HEK293 (cell line): Measurements from ENCODE around the gene CFH.
"Not testable (repeated sequence)": the region's sequence is repeated elsewhere in the genome, so short reads cannot be mapped to it uniquely, and the experiment has no call there.

ENCODE experiments used
- ATF2 ChIP-seq: fragments of 450-650 bp; formaldehyde crosslinking; IDR thresholded peaks from 2 replicates; pipeline ENCODE4 v1.5.1; 2016; ENCODE audit warnings: missing biosample characterization, missing genetic modification characterization, low read depth
- PRDM10 ChIP-seq: fragments of 450-650 bp; formaldehyde crosslinking; IDR thresholded peaks from 2 replicates; pipeline ENCODE4 v1.5.1; 2016; ENCODE audit warnings: missing biosample characterization, missing genetic modification characterization
- TCF7L2 ChIP-seq: IDR thresholded peaks from 2 replicates; pipeline ENCODE4 v1.6.1; 2011; ENCODE audit warnings: low read depth, mild to moderate bottlenecking, inconsistent platforms, low read length, moderate library complexity, borderline replicate concordance
- WT1 ChIP-seq: fragments of 450-650 bp; formaldehyde crosslinking; IDR thresholded peaks from 2 replicates; pipeline ENCODE4 v1.5.1; 2016; ENCODE audit warnings: missing biosample characterization, missing genetic modification characterization
- ZBTB8A ChIP-seq: fragments of 450-650 bp; formaldehyde crosslinking; IDR thresholded peaks from 2 replicates; pipeline ENCODE4 v1.5.1; 2016; ENCODE audit warnings: missing biosample characterization, missing genetic modification characterization
- ZEB2 ChIP-seq: fragments of 450-650 bp; formaldehyde crosslinking; IDR thresholded peaks from 2 replicates; pipeline ENCODE4 v1.5.1; 2016; ENCODE audit warnings: missing biosample characterization, missing genetic modification characterization
- ZNF146 ChIP-seq: fragments of 450-650 bp; formaldehyde crosslinking; IDR thresholded peaks from 2 replicates; pipeline ENCODE4 v1.5.1; 2016; ENCODE audit warnings: missing biosample characterization, missing genetic modification characterization
- ZNF521 ChIP-seq: fragments of 450-650 bp; formaldehyde crosslinking; IDR thresholded peaks from 2 replicates; pipeline ENCODE4 v1.5.1; 2017; ENCODE audit warnings: missing biosample characterization, mild to moderate bottlenecking, missing genetic modification characterization
- ZNF768 ChIP-seq: fragments of 450-650 bp; formaldehyde crosslinking; IDR thresholded peaks from 2 replicates; pipeline ENCODE4 v1.5.1; 2018; ENCODE audit warnings: missing biosample characterization, mild to moderate bottlenecking, missing genetic modification characterization
- ZNF830 ChIP-seq: fragments of 450-650 bp; IDR thresholded peaks from 2 replicates; pipeline ENCODE4 v1.5.0; 2018; ENCODE audit warnings: missing biosample characterization, missing genetic modification characterization, low read depth, mild to moderate bottlenecking, moderate library complexity
- TF ChIP-seq, protein P1 (sequence below): fragments of 450-650 bp; formaldehyde crosslinking; IDR thresholded peaks from 2 replicates; pipeline ENCODE4 v1.5.1; 2016; ENCODE audit warnings: missing biosample characterization, missing genetic modification characterization
- TF ChIP-seq, protein P2 (sequence below): fragments of 450-650 bp; formaldehyde crosslinking; conservative IDR thresholded peaks from 2 replicates; pipeline ENCODE4 v1.5.1; 2016; ENCODE audit warnings: low read depth, missing biosample characterization, missing genetic modification characterization
- TF ChIP-seq, protein P3 (sequence below): fragments of 450-650 bp; formaldehyde crosslinking; IDR thresholded peaks from 2 replicates; pipeline ENCODE4 v1.5.1; 2016; ENCODE audit warnings: missing biosample characterization, missing genetic modification characterization

DNA sequence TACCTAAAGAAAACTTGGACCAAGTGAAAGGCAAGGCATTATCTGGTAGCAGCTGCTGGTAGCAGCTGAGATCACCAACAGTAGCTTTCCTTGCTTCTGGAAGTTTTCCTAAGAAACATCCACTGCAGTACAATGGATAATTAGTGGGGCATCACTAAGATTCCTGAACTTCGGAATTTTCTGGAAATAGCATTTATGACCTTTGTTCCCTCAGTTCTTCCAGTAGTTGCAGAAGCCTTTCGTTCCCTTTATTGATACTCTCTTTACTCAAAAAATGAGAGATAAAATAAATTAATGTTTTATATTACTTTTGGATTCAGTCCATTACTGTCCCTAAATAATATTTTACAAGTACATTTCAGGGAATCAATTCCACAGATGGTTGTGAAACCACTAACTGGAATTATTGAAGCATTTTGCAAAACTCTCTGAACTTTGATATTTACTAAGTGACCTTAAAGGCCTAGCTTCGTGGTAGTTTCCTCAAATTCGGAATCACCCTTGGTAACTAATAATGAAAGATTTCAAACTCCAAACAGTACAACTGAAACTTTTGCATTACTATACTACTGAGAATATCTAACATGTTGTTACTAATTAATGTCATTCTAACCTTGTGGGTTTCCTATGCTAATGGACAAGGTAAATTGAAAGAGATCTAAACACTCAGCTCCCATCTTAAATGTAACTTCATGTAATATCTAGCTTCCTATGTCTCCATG is 113.3 kb downstream of the CFH start:
- TF ChIP-seq PRDM10; ZNF521 (tag by site-specific recombination); ZNF830 (tag by site-specific recombination); TCF7L2; ZEB2 (tag by site-specific recombination); WT1; ATF2 (tag by site-specific recombination); ZBTB8A (tag by site-specific recombination); ZNF768 (tag by site-specific recombination); ZNF146 (tag by site-specific recombination): not testable (repeated sequence)
- TF ChIP-seq, protein P1, sequence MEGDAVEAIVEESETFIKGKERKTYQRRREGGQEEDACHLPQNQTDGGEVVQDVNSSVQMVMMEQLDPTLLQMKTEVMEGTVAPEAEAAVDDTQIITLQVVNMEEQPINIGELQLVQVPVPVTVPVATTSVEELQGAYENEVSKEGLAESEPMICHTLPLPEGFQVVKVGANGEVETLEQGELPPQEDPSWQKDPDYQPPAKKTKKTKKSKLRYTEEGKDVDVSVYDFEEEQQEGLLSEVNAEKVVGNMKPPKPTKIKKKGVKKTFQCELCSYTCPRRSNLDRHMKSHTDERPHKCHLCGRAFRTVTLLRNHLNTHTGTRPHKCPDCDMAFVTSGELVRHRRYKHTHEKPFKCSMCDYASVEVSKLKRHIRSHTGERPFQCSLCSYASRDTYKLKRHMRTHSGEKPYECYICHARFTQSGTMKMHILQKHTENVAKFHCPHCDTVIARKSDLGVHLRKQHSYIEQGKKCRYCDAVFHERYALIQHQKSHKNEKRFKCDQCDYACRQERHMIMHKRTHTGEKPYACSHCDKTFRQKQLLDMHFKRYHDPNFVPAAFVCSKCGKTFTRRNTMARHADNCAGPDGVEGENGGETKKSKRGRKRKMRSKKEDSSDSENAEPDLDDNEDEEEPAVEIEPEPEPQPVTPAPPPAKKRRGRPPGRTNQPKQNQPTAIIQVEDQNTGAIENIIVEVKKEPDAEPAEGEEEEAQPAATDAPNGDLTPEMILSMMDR = not testable (repeated sequence)
- TF ChIP-seq, protein P2, sequence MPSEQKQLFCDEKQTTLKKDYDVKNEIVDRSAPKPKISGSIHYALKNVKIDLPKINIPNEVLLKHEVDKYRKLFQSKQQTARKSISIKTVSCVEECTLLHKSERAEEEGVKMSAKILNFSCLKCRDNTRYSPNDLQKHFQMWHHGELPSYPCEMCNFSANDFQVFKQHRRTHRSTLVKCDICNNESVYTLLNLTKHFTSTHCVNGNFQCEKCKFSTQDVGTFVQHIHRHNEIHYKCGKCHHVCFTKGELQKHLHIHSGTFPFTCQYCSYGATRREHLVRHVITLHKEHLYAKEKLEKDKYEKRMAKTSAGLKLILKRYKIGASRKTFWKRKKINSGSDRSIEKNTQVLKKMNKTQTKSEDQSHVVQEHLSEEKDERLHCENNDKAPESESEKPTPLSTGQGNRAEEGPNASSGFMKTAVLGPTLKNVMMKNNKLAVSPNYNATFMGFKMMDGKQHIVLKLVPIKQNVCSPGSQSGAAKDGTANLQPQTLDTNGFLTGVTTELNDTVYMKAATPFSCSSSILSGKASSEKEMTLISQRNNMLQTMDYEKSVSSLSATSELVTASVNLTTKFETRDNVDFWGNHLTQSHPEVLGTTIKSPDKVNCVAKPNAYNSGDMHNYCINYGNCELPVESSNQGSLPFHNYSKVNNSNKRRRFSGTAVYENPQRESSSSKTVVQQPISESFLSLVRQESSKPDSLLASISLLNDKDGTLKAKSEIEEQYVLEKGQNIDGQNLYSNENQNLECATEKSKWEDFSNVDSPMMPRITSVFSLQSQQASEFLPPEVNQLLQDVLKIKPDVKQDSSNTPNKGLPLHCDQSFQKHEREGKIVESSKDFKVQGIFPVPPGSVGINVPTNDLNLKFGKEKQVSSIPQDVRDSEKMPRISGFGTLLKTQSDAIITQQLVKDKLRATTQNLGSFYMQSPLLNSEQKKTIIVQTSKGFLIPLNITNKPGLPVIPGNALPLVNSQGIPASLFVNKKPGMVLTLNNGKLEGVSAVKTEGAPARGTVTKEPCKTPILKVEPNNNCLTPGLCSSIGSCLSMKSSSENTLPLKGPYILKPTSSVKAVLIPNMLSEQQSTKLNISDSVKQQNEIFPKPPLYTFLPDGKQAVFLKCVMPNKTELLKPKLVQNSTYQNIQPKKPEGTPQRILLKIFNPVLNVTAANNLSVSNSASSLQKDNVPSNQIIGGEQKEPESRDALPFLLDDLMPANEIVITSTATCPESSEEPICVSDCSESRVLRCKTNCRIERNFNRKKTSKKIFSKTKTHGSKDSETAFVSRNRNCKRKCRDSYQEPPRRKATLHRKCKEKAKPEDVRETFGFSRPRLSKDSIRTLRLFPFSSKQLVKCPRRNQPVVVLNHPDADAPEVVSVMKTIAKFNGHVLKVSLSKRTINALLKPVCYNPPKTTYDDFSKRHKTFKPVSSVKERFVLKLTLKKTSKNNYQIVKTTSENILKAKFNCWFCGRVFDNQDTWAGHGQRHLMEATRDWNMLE = not testable (repeated sequence)
- TF ChIP-seq, protein P3, sequence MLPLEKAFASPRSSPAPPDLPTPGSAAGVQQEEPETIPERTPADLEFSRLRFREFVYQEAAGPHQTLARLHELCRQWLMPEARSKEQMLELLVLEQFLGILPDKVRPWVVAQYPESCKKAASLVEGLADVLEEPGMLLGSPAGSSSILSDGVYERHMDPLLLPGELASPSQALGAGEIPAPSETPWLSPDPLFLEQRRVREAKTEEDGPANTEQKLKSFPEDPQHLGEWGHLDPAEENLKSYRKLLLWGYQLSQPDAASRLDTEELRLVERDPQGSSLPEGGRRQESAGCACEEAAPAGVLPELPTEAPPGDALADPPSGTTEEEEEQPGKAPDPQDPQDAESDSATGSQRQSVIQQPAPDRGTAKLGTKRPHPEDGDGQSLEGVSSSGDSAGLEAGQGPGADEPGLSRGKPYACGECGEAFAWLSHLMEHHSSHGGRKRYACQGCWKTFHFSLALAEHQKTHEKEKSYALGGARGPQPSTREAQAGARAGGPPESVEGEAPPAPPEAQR (tag by site-specific recombination) = not testable (repeated sequence)
